Measurements from ENCODE around the gene CABP1. TPM values are rescaled to one million over a fixed set of nuclear protein-coding genes. Genes with fewer than 3 reads are reported as not detected.

CABP1 gene
- total RNA-seq, 2 experiments from 2014 or later = 0.50 to 1.1 TPM

- POLR2A ChIA-PET = interaction anchor here (0.8 kb wide), 1 partner anchor 9 kb away, joined by 3 read pairs; no protein-coding TSS in a partner anchor
- intact Hi-C loops (cut with micrococcal nuclease) = no loop called here
- Mint-ChIP-seq H3K27ac (no peak overlapping the region), H3K36me3 (ENCODE audit: low read depth) (no peaks in the 10 kb centered on the region), H3K4me3 (no peak overlapping the region), H3K27me3 (no peaks in the 10 kb centered on the region), H3K4me1 (ENCODE audit: low read depth) (no peaks in the 10 kb centered on the region), H3K9me3 (no peaks in the 10 kb centered on the region)
- ATAC-seq (peak; percentile 91), DNase-seq (peak; percentile 68)
- CTCF ChIA-PET = interaction anchor here (0.6 to 4.3 kb wide), 9 partner anchors 19 to 206 kb away, joined by 3 to 16 read pairs (median 3); no protein-coding TSS in a partner anchor
- TF ChIP-seq, protein P1, sequence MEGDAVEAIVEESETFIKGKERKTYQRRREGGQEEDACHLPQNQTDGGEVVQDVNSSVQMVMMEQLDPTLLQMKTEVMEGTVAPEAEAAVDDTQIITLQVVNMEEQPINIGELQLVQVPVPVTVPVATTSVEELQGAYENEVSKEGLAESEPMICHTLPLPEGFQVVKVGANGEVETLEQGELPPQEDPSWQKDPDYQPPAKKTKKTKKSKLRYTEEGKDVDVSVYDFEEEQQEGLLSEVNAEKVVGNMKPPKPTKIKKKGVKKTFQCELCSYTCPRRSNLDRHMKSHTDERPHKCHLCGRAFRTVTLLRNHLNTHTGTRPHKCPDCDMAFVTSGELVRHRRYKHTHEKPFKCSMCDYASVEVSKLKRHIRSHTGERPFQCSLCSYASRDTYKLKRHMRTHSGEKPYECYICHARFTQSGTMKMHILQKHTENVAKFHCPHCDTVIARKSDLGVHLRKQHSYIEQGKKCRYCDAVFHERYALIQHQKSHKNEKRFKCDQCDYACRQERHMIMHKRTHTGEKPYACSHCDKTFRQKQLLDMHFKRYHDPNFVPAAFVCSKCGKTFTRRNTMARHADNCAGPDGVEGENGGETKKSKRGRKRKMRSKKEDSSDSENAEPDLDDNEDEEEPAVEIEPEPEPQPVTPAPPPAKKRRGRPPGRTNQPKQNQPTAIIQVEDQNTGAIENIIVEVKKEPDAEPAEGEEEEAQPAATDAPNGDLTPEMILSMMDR (IDR thresholded peaks at IDR 0.05) = no peak
Measured at GRCh38 chr12:120625557-120626419, 14.6 kb upstream of the CABP1 start.

- Mint-ChIP-seq H3K27me3 (no peaks in the 10 kb centered on the region), H3K27ac (no peak overlapping the region), H3K36me3 (ENCODE audit: low read depth) (no peaks in the 10 kb centered on the region), H3K4me3 (no peak overlapping the region), H3K4me1 (ENCODE audit: low read depth) (no peaks in the 10 kb centered on the region), H3K9me3 (no peaks in the 10 kb centered on the region)
- no peak for DNase-seq
- TF ChIP-seq, protein P1 (IDR thresholded peaks at IDR 0.05) = no peak
- no peak for ATAC-seq
- ChIA-PET POLR2A (no interaction called here), CTCF (interaction anchor here (1.4 kb wide), 2 partner anchors 17 to 21 kb away, joined by 3 to 4 read pairs; no protein-coding TSS in a partner anchor)
- intact Hi-C loops (cut with micrococcal nuclease) = no loop called here
Measured at GRCh38 chr12:120628919-120629318, 11.5 kb upstream of the CABP1 start.

DNA sequence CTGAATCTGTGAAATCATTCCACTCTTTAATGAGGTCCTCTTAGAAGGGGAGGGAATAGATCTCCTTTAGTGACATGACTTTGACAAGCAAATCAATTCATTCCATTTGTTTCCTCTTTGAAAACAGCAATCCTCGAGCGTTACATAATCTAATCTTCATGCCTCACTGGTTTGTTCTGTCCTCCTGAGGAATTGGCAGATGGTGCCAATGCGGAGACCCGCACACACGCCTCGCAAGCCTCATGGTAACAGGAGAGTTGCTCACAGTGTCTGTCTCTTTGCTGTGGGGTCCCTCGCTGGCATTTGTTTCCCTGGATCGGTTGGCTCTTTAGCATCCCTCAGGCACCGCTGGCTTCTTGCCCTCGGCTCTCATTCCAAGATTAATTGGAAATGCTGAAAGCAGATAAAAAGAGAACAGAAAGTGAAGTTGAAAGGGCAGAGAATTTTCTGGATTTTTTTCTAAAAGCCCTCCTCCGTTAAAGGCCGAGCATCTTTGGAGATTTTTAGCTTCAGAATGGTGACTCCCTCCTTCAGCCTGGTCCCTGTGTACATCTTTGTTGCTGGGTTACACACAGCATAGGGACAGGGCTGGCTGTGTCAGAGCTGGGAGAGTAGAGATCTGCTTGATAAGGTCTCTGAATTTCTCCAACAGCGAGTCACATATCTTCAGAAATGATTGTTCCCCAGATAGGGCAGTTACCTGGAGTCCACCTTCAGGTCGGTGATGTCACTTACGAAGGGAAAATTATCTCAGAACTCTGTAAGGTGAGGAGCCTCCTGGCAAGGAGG is 10.1 kb upstream of the CABP1 start:
- Mint-ChIP-seq H3K4me3 (no peak overlapping the region), H3K27ac (no peak overlapping the region), H3K36me3 (ENCODE audit: low read depth) (no peaks in the 10 kb centered on the region), H3K27me3 (no peaks in the 10 kb centered on the region), H3K4me1 (ENCODE audit: low read depth) (no peaks in the 10 kb centered on the region), H3K9me3 (no peaks in the 10 kb centered on the region)
- ATAC-seq (no peak), DNase-seq (no peak)
- ChIA-PET CTCF (interaction anchor here (1.4 kb wide), 2 partner anchors 16 to 20 kb away, joined by 3 to 4 read pairs; no protein-coding TSS in a partner anchor), POLR2A (no interaction called here)
- intact Hi-C loops (cut with micrococcal nuclease) = no loop called here
- TF ChIP-seq, protein P1 (IDR thresholded peaks at IDR 0.05) = no peak

GRCh38 chr12:120631097-120631496 is 9.3 kb upstream of the CABP1 start:
- DNase-seq = no peak
- no peak overlapping the region for H3K4me3 Mint-ChIP-seq
- CTCF ChIA-PET = no interaction called here

More at GRCh38 chr12:120631097-120631496, 9.3 kb upstream of the CABP1 start:
- Mint-ChIP-seq H3K4me1 (ENCODE audit: low read depth) (no peaks in the 10 kb centered on the region), H3K27me3 (no peaks in the 10 kb centered on the region), H3K27ac (no peak overlapping the region), H3K36me3 (ENCODE audit: low read depth) (no peaks in the 10 kb centered on the region), H3K9me3 (no peaks in the 10 kb centered on the region)
- intact Hi-C loops (cut with micrococcal nuclease) = no loop called here
- TF ChIP-seq, protein P1 (IDR thresholded peaks at IDR 0.05) = no peak
- POLR2A ChIA-PET = no interaction called here
- no peak for ATAC-seq

Measured in activated CD8-positive, alpha-beta T cell treated with anti-CD3 and anti-CD28 coated beads for 36 hours (primary cell).